ENCODE data around the gene MYCBPAP. TPM values are rescaled to one million over a fixed set of nuclear protein-coding genes. Genes with fewer than 3 reads are reported as not detected.
A peak's percentile ranks its signal among the peaks of the same experiment; 100 is the strongest.

The MYCBPAP gene
- total RNA-seq, 3 donors from 2014 or later = 1.6 to 3.4 (median 2.4) TPM

DNA sequence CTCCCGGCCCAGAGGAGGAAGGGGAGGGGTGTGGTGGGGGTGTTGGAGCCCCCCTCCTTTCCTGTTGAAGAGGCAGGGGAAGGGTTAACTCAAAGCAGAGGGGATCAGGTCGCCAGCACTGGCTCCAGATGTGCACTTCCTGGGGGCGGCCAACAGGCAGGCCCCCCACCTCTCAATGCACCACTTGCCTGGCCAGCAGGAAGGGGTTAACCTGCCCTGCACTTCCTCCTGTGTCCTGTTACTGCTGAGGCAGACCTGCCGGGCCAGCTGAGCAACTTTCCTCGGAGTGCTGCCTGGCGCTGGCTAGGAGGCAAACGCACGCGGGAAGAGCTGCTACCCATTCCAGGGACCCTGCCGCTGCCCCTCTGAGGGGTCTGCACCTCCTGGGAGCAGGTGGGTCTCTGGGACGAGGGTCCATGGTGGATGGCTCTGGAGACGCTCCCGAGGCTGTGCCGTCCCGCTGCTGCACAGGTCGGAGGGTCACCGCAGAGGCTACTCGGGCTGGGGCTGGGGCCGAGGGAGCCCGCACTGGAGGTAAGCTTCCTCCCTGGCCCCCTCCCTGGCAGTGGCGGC, 24.3 kb downstream of the MYCBPAP start, which contains the start of gene EPN3:
Gene EPN3, plus strand, starts transcription at position 284 of the 573 bp plus-strand sequence. CDS start 3,822 bp downstream, outside the sequence.
- H3K4me1 ChIP-seq (ENCODE audit: low read depth) = peaks cover 23% of the 10 kb centered on the region
- intact Hi-C loops (cut with DNase I, micrococcal nuclease) = no loop called here
- DNase-seq (peak; percentile 83 to 86 (median 85)), ATAC-seq (peak; percentile 70)
- H3K4me3 ChIP-seq = peak within 1 kb of the TSS; percentile 38
- no peaks in the 10 kb centered on the region for H3K9me3 ChIP-seq
- no peaks in the 10 kb centered on the region for H3K36me3 ChIP-seq (ENCODE audit: low read depth)
- TF ChIP-seq, protein P1, sequence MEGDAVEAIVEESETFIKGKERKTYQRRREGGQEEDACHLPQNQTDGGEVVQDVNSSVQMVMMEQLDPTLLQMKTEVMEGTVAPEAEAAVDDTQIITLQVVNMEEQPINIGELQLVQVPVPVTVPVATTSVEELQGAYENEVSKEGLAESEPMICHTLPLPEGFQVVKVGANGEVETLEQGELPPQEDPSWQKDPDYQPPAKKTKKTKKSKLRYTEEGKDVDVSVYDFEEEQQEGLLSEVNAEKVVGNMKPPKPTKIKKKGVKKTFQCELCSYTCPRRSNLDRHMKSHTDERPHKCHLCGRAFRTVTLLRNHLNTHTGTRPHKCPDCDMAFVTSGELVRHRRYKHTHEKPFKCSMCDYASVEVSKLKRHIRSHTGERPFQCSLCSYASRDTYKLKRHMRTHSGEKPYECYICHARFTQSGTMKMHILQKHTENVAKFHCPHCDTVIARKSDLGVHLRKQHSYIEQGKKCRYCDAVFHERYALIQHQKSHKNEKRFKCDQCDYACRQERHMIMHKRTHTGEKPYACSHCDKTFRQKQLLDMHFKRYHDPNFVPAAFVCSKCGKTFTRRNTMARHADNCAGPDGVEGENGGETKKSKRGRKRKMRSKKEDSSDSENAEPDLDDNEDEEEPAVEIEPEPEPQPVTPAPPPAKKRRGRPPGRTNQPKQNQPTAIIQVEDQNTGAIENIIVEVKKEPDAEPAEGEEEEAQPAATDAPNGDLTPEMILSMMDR (IDR thresholded peaks at IDR 0.05) = no peak

DNA sequence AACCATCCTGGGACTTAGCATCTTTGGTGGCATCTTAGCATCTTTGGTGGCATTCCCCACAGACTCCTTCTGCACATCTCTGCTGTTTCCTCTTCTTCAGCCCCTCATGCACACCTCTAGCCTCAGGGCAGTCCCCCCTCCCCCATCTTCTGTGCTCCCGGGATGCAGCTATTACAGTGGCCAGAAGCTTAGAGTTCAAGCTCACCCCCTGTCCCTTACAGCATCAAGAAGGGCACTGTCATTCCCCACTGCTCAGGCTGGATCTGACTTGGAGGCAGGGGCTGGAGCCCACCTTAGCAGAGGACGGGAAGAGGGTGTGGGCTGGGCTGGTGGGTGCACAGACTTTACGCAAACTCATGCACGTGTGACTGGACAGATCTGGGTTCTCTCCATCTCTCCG, 24.9 kb downstream of the MYCBPAP start:
- Histone ChIP-seq H3K9me3 (no peaks in the 10 kb centered on the region), H3K36me3 (ENCODE audit: low read depth) (no peaks in the 10 kb centered on the region), H3K4me3 (peak overlapping the region; percentile 38), H3K4me1 (ENCODE audit: low read depth) (peaks cover 27% of the 10 kb centered on the region)
- intact Hi-C loops (cut with DNase I, micrococcal nuclease) = no loop called here
- DNase-seq (peak in 1 of 3 donors; percentile 47), ATAC-seq (peak; percentile 31)
- TF ChIP-seq, protein P1 (IDR thresholded peaks at IDR 0.05) = no peak

DNA sequence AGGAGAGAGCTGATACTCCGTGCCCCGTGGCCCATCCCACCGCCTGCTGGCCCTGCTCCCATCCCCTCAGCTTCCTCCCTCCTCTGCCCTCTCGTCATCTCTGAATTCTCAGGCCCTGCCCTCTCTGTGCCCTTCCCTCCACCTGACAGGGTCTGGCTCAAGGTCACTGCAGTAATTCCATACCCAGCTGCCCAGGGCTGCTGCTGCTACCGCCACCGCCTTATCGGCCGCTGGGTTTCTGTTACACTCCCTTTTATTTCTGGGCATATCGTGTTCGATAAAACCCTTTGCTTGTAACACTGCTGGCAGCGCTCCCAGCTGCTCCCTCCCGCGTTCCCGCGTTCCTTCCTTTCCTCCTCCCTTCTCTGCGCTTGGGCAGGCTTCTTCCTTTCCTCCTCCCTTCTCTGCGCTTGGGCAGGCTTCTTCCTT, 25.5 kb downstream of the MYCBPAP start:
- intact Hi-C loops (cut with DNase I, micrococcal nuclease) = no loop called here
- TF ChIP-seq, protein P1 (IDR thresholded peaks at IDR 0.05) = no peak
- Histone ChIP-seq H3K4me1 (ENCODE audit: low read depth) (peaks cover 32% of the 10 kb centered on the region), H3K36me3 (ENCODE audit: low read depth) (no peaks in the 10 kb centered on the region), H3K4me3 (peak overlapping the region; percentile 38), H3K9me3 (no peaks in the 10 kb centered on the region)
- DNase-seq = peak; percentile 83 to 86 (median 84)
- ATAC-seq = peak; percentile 75

GRCh38 chr17:50534222-50534978, 26.2 kb downstream of the MYCBPAP start:
- DNase-seq = peak; percentile 80 to 86 (median 84)
- no peaks in the 10 kb centered on the region for H3K9me3 ChIP-seq
- TF ChIP-seq, protein P1 (IDR thresholded peaks at IDR 0.05) = peak; percentile 35
- H3K36me3 ChIP-seq (ENCODE audit: low read depth) = no peaks in the 10 kb centered on the region
- peak; percentile 82 for ATAC-seq
- peaks cover 35% of the 10 kb centered on the region for H3K4me1 ChIP-seq (ENCODE audit: low read depth)
- H3K4me3 ChIP-seq = peak overlapping the region; percentile 17
- intact Hi-C loops (cut with DNase I, micrococcal nuclease) = no loop called here

- ATAC-seq (no peak), DNase-seq (no peak)
- intact Hi-C loops (cut with DNase I, micrococcal nuclease) = no loop called here
- peaks cover 37% of the 10 kb centered on the region for H3K4me1 ChIP-seq (ENCODE audit: low read depth)
- no peaks in the 10 kb centered on the region for H3K36me3 ChIP-seq (ENCODE audit: low read depth)
- H3K9me3 ChIP-seq = no peaks in the 10 kb centered on the region
- H3K4me3 ChIP-seq = no peak overlapping the region
- TF ChIP-seq, protein P1 (IDR thresholded peaks at IDR 0.05) = no peak
These were observed 26.7 kb downstream of the MYCBPAP start for GRCh38 chr17:50534979-50535326.

Data from mucosa of descending colon (tissue), 3 donors.